Fibroblast of mammary gland (primary cell): ENCODE results near the gene GNAT1.

Experiments used
- DNase-seq: peaks from one replicate; pipeline ENCODE4 v3.0.0-alpha.2; 2010; ENCODE audit warnings: low read depth
- H3K4me3 ChIP-seq: 2 replicates; pipeline ENCODE4 v1.5.1; 2011; ENCODE audit warnings: low read depth, mild to moderate bottlenecking, low read length, moderate library complexity; ENCODE audit not compliant: control insufficient read depth
- TF ChIP-seq, protein P1 (sequence below): conservative IDR thresholded peaks from 2 replicates; pipeline ENCODE4 v1.5.1; 2011; ENCODE audit warnings: low read depth, low read length, inconsistent platforms; ENCODE audit not compliant: control insufficient read depth, insufficient read depth

The GNAT1 gene

DNA sequence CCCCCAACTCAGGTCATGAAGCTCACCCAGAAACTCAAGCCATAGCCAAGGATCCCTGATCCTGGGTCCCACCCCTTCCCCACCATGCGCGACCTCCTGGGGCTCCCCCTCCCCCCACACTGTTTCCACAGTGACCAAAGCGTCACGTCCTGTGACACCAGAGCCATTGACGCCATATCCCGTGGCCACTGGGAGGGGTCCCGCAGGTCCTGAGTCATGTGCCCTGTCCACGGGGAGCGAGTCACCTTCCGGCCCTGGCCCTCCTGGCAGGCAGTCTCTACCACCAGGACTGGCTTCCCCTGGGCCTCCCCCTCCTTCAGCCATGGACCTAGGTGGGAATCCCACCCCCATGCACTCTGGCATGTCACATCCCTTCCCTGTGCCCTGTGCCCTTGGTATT is 20.7 kb upstream of the GNAT1 start:
- TF ChIP-seq, protein P1, sequence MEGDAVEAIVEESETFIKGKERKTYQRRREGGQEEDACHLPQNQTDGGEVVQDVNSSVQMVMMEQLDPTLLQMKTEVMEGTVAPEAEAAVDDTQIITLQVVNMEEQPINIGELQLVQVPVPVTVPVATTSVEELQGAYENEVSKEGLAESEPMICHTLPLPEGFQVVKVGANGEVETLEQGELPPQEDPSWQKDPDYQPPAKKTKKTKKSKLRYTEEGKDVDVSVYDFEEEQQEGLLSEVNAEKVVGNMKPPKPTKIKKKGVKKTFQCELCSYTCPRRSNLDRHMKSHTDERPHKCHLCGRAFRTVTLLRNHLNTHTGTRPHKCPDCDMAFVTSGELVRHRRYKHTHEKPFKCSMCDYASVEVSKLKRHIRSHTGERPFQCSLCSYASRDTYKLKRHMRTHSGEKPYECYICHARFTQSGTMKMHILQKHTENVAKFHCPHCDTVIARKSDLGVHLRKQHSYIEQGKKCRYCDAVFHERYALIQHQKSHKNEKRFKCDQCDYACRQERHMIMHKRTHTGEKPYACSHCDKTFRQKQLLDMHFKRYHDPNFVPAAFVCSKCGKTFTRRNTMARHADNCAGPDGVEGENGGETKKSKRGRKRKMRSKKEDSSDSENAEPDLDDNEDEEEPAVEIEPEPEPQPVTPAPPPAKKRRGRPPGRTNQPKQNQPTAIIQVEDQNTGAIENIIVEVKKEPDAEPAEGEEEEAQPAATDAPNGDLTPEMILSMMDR, result no peak
- H3K4me3 ChIP-seq, result no peak overlapping the region
- peak; percentile 79 for DNase-seq

DNA sequence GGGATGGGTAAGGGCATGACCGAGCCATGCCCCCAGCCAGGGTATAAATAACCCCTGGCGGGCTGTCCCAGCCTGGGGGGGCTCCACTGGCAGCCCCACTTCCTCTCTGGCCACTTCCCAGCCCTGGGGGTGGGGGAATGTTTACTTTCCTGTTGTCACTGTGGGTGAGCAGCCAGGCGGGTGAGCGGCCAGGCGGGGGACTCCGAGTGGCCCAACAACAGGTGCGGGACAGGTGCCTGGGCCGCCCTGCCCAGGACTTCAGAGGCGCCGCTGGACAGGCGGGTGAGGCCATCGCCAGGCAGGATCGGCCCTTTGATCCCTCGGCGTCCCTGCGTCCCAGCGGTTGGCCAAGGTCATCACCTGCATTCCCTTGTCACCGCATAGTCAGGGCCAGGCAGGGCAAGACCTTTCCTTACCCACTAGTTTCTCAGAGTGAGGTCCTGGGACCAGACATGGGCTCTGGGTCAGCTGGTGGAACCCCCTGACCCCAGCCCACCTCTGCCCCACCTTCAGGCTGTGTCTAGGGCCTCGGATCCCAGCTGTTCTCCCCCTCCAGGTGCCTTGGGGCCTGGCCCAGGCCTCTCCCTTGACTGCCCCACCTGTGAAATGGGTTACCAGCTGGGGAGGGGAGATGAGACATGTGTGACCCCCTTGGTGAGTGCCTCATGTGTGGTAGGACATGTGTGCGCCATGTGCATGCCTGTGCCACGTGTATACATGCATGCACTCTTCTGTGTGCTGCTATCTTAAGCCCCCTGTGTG is 19.7 kb upstream of the GNAT1 start:
- DNase-seq, result no peak
- no peak overlapping the region for H3K4me3 ChIP-seq
- TF ChIP-seq, protein P1, result no peak

DNA sequence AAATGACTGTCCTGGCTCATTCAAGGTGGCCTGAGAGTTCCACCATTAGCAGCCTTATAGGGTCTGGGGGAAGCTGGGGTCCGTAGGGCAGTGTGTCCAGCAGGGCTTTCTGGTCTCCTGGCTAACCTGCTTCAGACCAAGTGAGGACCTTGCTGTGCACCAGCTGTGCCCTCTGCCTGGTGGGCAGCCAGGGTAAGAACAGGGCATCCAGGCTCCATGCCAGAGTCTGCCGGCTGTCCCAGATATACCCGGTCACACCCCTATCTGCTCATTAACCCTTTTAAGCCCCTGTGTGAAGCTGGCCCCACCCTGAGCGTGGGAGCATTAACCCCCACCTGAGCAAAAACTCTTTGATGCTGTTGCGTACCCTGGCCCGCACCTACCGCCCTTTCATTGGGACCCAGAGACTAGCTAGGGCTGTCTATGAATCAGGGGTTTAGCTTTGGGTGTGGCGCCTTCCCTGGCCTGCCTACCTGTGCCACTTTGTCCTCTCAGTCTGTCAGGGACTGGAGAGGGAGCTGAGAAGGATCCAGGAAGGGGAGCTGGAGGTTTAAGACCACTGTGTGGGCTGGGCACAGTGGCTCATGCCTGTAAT is 18.7 kb upstream of the GNAT1 start:
- TF ChIP-seq, protein P1, result no peak
- DNase-seq, result no peak
- H3K4me3 ChIP-seq, result no peak overlapping the region

DNA sequence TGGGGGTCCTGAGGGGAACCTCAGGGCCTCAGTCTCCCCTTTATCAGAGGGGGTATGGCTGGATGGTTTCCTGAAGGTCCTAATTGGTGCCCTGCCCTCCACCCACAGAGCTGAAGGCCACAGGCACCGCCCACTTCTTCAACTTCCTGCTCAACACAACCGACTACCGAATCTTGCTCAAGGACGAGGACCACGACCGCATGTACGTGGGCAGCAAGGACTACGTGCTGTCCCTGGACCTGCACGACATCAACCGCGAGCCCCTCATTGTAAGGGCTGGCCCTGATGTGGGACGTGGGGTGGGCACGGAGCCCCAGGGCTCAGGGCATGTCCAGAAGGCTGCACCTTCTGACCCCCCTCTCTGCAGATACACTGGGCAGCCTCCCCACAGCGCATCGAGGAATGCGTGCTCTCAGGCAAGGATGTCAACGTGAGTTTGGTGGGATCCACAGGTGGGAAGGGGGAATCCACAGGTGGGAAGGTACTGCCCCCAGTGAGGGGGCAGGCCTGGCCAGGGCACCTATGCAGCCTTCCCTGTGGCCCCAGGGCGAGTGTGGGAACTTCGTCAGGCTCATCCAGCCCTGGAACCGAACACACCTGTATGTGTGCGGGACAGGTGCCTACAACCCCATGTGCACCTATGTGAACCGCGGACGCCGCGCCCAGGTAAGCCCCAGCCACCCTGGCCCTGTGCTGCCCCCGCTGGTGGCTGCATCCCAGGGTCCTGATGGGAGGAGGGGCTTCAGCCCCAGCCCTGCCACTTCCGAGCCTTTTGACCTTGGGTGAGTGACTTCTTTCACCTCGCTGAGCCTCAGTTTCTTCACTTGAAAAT is 17.5 kb upstream of the GNAT1 start:
- TF ChIP-seq, protein P1, result no peak

DNA sequence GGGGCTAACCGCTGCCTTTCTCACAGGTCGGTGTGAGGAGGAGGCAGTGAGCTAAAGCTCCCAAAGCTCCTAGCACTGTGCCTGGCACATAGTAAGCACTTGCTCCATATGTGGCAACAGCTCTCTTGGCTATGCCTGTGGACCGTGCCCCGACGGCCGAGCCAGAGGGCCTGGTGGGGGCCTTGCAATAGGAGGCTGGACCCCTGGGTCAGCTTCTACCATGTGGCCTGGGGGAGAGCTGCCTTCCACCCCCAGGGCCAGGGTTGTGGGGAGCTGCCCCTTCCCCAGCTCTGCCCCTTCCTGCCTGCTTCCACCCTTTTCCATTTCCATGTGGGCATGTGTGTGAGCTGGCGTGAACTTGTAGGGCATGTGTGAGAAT is 16.9 kb upstream of the GNAT1 start:
- H3K4me3 ChIP-seq, result no peak overlapping the region
- TF ChIP-seq, protein P1, result no peak
- no peak for DNase-seq

More for the DNA sequence above, 17.5 kb upstream of the GNAT1 start:
- H3K4me3 ChIP-seq, result no peak overlapping the region
- DNase-seq, result no peak

DNA sequence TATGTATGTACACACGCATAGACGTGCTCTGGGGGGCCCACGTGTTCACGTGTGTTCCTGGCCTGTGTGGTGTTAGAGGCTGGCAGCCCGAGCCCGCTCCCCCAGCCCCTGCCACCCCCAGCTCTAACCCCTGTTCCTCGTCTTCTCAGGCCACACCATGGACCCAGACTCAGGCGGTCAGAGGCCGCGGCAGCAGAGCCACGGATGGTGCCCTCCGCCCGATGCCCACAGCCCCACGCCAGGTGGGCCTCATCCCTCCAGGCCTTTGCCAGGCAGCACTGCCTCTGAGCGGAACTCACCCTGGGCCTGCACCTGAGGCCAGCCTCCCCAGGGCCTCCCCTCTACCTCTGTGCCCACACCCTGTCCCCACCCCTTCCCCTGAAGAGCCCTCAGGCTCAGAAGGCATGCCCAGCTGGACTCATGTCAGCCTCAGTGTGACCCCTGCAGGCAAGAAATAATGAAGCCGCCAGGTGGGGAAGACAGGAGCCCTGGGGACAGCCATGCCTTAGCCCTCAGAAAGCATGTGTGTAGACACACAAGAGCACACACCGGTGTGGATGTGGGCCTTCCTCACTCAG is 16.4 kb upstream of the GNAT1 start:
- TF ChIP-seq, protein P1, result no peak
- no peak overlapping the region for H3K4me3 ChIP-seq
- no peak for DNase-seq
